ENCODE data around the gene HDAC4. TPM values are rescaled to one million over a fixed set of nuclear protein-coding genes. Genes with fewer than 3 reads are reported as not detected.

Gene HDAC4
- total and polyA plus RNA-seq, 10 of the 15 experiments (the other 5 are each of a cell fraction or from before 2014, with no cell fraction given) = 0.22 to 15.7 (median 4.8) TPM

- ChIA-PET POLR2A (no interaction called here), RAD21 (ENCODE audit: unreplicated experiment) (no interaction called here), SMC1A (ENCODE audit: uncharacterized antibody, unreplicated experiment) (no interaction called here), CTCF (no interaction called here)
- Histone ChIP-seq H2AFZ (ENCODE audit: control insufficient read depth, low read depth, low read length) (no peak overlapping the region), H3K27me3 (replicated peaks in 1 of 2; ENCODE audit: control insufficient read depth in 2 of 2, insufficient read depth in 2 of 2, low read length in 1 of 2) (no peaks in the 10 kb centered on the region), H3K4me2 (ENCODE audit: control insufficient read depth, insufficient read depth) (no peak overlapping the region), H3K79me2 (ENCODE audit: control insufficient read depth, insufficient read depth, low read length) (no peaks in the 10 kb centered on the region), H4K20me1 (ENCODE audit: control insufficient read depth, insufficient read depth) (no peaks in the 10 kb centered on the region), H3K4me3 (no peak overlapping the region), H3K27ac (ENCODE audit: control insufficient read depth, insufficient read depth) (no peak overlapping the region), H3K9me3 (replicated peaks; ENCODE audit: control insufficient read depth, insufficient read depth, low read length) (no peaks in the 10 kb centered on the region), H3K9ac (ENCODE audit: control insufficient read depth, insufficient read depth, low read length) (no peak overlapping the region), H3K4me1 (ENCODE audit: control insufficient read depth, insufficient read depth, low read length) (peaks cover 3% of the 10 kb centered on the region; the same call in 1 of the 2 replicates), H3K36me3 (ENCODE audit: control insufficient read depth in 2 of 2, insufficient read depth in 2 of 2, low read length in 1 of 2) (no peaks in the 10 kb centered on the region)
- FAIRE-seq = no peak
- no peak for DNase-seq (ENCODE audit: low read depth, low spot score)
- no TSS peak for BruUV-seq (replicated peaks)
- no peak for ATAC-seq
- TF ChIP-seq REST (IDR thresholded peaks at IDR 0.05; ENCODE audit: low read depth, low read length) (no peak), NR2C2 (IDR thresholded peaks at IDR 0.05; ENCODE audit: borderline replicate concordance, control insufficient read depth, insufficient read length, low read depth) (no peak), TAF1 (IDR thresholded peaks at IDR 0.05; ENCODE audit: borderline replicate concordance, low read depth, low read length) (no peak), SMARCA5 (IDR thresholded peaks at IDR 0.05) (no peak), BHLHE40 (IDR thresholded peaks at IDR 0.05; ENCODE audit: borderline replicate concordance in 1 of 2, low read depth in 2 of 2, low read length in 1 of 2) (no peak), CEBPB (IDR thresholded peaks at IDR 0.05; ENCODE audit: borderline replicate concordance in 1 of 2, low read depth in 2 of 2, low read length in 2 of 2) (no peak), SRF (IDR thresholded peaks at IDR 0.05; ENCODE audit: low read depth in 2 of 2, low read length in 2 of 2) (no peak), NFIC (IDR thresholded peaks at IDR 0.05; ENCODE audit: low read depth, low read length) (no peak), HDGF (IDR thresholded peaks at IDR 0.05) (no peak), PKNOX1 (IDR thresholded peaks at IDR 0.05) (no peak), FOS (IDR thresholded peaks at IDR 0.05; ENCODE audit: borderline replicate concordance, extremely low read depth, insufficient read length) (no peak), DPF2 (IDR thresholded peaks at IDR 0.05) (no peak), YBX1 (IDR thresholded peaks at IDR 0.05) (no peak), EZH2 (IDR thresholded peaks at IDR 0.05; ENCODE audit: borderline replicate concordance, control insufficient read depth, low read depth, low read length) (no peak), SKIL (IDR thresholded peaks at IDR 0.05; ENCODE audit: low read depth, poor library complexity, severe bottlenecking) (no peak), NBN (IDR thresholded peaks at IDR 0.05) (no peak), MTA3 (IDR thresholded peaks at IDR 0.05; ENCODE audit: borderline replicate concordance, low read length) (no peak), BCL3 (IDR thresholded peaks at IDR 0.05; ENCODE audit: borderline replicate concordance, insufficient read depth, low read depth, low read length, poor library complexity, severe bottlenecking) (no peak)
- 61% methylated on average over 6 of the region's 9 CpGs for WGBS (ENCODE audit: insufficient coverage, insufficient replicate concordance, low lambda C conversion rate, missing lambda C conversion rate)
- intact Hi-C loops (cut with micrococcal nuclease; ENCODE audit: unreplicated experiment) = no loop called here
- in situ Hi-C loops (cut with MboI) = no loop called here
These were observed 286.7 kb downstream of the HDAC4 start for GRCh38 chr2:239114119-239114581.

Measured in GM12878 (cell line).